CD4-positive, alpha-beta T cell (primary cell): ENCODE results near the gene GSK3A. TPM values are rescaled to one million over a fixed set of nuclear protein-coding genes. Genes with fewer than 3 reads are reported as not detected.
A peak's percentile ranks its signal among the peaks of the same experiment; 100 is the strongest.

Experiments
- ATAC-seq: fragments of 200-7000 bp; cut with Tn5 transposase; one replicate; pipeline ENCODE4 v1.10.0; 2022; ENCODE audit warnings: mild to moderate bottlenecking; ENCODE audit not compliant: poor library complexity
- CTCF ChIA-PET: fragments of 350-600 bp; sonication (Branson Sonifier 250); formaldehyde crosslinking; loops from one replicate; lab custom pipeline; 2021; ENCODE audit warnings: antibody characterized with exemption, inconsistent platforms; lab: Charles Lee
- POLR2A ChIA-PET: fragments of 350-600 bp; sonication (Branson Sonifier 250); formaldehyde crosslinking; loops from one replicate; lab custom pipeline; 2021; ENCODE audit warnings: antibody characterized with exemption, inconsistent platforms; lab: Charles Lee
- DNase-seq, 14 experiments: peaks; one replicate each; pipeline ENCODE4 v3.0.0-alpha.2; 2013 to 2020; ENCODE audit warnings: mixed read lengths in 2 of 14
- H3K27ac ChIP-seq, 2 donors: one replicate each; pipeline versions ENCODE4 v1.5.1 to v1.7.0; 2013; ENCODE audit warnings: low read length in 2 of 2, low read depth in 1 of 2, mild to moderate bottlenecking in 1 of 2
- H3K27me3 ChIP-seq, 2 experiments: 1 replicate in 1 of 2; 2 replicates in 1 of 2; pipeline versions ENCODE4 v1.6.1 to v1.7.0; 2013; ENCODE audit warnings: low read length in 2 of 2, control low read depth in 1 of 2, mild to moderate bottlenecking in 1 of 2, moderate library complexity in 1 of 2; ENCODE audit not compliant: insufficient read depth in 2 of 2, control insufficient read depth in 1 of 2
- H3K36me3 ChIP-seq: one replicate; pipeline ENCODE4 v1.6.1; 2013; ENCODE audit warnings: low read length, control low read depth; ENCODE audit not compliant: insufficient read depth
- H3K4me1 ChIP-seq: one replicate; pipeline ENCODE4 v1.6.1; 2013; ENCODE audit warnings: low read length, control low read depth; ENCODE audit not compliant: insufficient read depth
- H3K4me3 ChIP-seq: one replicate; pipeline ENCODE4 v1.5.1; 2013; ENCODE audit warnings: mild to moderate bottlenecking, low read length, moderate library complexity
- H3K9me3 ChIP-seq, 2 experiments: 1 replicate in 1 of 2; 2 replicates in 1 of 2; pipeline versions ENCODE4 v1.6.1 to v1.7.0; 2013; ENCODE audit warnings: low read length in 2 of 2, mild to moderate bottlenecking in 2 of 2, control low read depth in 1 of 2, moderate library complexity in 1 of 2; ENCODE audit not compliant: control insufficient read depth in 1 of 2, insufficient read depth in 1 of 2
- H3K27ac Mint-ChIP-seq: one replicate; pipeline ENCODE4 v1.8.0; 2020; ENCODE audit warnings: mixed read lengths
- H3K27me3 Mint-ChIP-seq: one replicate; pipeline ENCODE4 v1.8.0; 2021; ENCODE audit warnings: mixed read lengths
- H3K36me3 Mint-ChIP-seq: one replicate; pipeline ENCODE4 v1.8.0; 2021; ENCODE audit warnings: low read depth, mixed read lengths
- H3K4me1 Mint-ChIP-seq: one replicate; pipeline ENCODE4 v1.8.0; 2021; ENCODE audit warnings: low read depth, mixed read lengths
- H3K4me3 Mint-ChIP-seq: one replicate; pipeline ENCODE4 v1.8.0; 2020; ENCODE audit warnings: mild to moderate bottlenecking, mixed read lengths
- H3K9me3 Mint-ChIP-seq: one replicate; pipeline ENCODE4 v1.8.0; 2020; ENCODE audit warnings: mixed read lengths
- intact Hi-C, 2 experiments: fragments of 100-400 bp; cut with DNase I in 1 of 2; cut with micrococcal nuclease in 1 of 2; formaldehyde crosslinking; loops; one replicate each; pipeline versions ENCODE4 v1.15.1 to v1.9.0; 2023 to 2025; cut with DNase I, micrococcal nuclease
- total RNA-seq, 174 experiments: library from RNA in 2 of 174; stranded (reverse) in 2 of 174; gene quantifications; one replicate each; pipeline ENCODE4 v1.2.3 and lab custom pipeline; 2021 to 2026
- TF ChIP-seq, protein P1 (sequence below): fragments of 200-600 bp; IDR thresholded peaks from one replicate; pipeline ENCODE4 v1.8.0; 2022; ENCODE audit warnings: antibody characterized with exemption, mild to moderate bottlenecking

The GSK3A gene
- total RNA-seq, 2 experiments from 2014 or later, result 13.6 to 13.9 TPM

DNA sequence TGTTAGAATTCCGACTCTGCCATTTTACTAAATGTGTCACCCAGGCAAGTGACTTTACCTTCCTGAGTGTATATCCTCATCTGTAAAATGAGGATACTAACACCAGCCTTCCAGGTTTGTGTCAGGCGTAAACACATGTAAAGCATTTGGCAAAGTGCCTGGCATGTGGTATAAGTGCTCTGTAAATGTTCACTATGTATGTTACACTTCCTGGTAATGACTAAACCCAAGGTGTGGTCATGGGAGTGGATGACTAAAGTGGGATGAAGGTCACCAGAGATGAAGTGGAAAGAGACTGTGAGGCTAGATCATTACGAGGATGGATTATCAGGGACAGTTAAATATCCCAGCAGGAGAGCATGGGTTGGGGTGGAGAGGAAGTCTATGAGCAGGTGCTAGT, 50.5 kb downstream of the GSK3A start:
- H3K9me3 ChIP-seq, result no peaks in the 10 kb centered on the region
- Mint-ChIP-seq H3K36me3 (peaks cover 18% of the 10 kb centered on the region), H3K27ac (no peak overlapping the region), H3K4me1 (peaks cover 56% of the 10 kb centered on the region), H3K4me3 (no peak overlapping the region), H3K9me3 (peaks cover 3% of the 10 kb centered on the region), H3K27me3 (no peaks in the 10 kb centered on the region)
- POLR2A ChIA-PET, result interaction anchor here (1.0 kb wide), 1 partner anchor 50 kb away, joined by 3 read pairs; the partner anchor contains the start of gene GSK3A
- CTCF ChIA-PET, result interaction anchor here (1.4 kb wide), 1 partner anchor 8 kb away, joined by 3 read pairs; no protein-coding TSS in a partner anchor
- no peaks in the 10 kb centered on the region for H3K27me3 ChIP-seq
- DNase-seq (peak in 4 of 14 experiments; percentile 48 to 59 (median 56)), ATAC-seq (peak; percentile 56)
- H3K36me3 ChIP-seq, result peaks cover 10% of the 10 kb centered on the region
- H3K27ac ChIP-seq, result no peak overlapping the region
- TF ChIP-seq, protein P1, sequence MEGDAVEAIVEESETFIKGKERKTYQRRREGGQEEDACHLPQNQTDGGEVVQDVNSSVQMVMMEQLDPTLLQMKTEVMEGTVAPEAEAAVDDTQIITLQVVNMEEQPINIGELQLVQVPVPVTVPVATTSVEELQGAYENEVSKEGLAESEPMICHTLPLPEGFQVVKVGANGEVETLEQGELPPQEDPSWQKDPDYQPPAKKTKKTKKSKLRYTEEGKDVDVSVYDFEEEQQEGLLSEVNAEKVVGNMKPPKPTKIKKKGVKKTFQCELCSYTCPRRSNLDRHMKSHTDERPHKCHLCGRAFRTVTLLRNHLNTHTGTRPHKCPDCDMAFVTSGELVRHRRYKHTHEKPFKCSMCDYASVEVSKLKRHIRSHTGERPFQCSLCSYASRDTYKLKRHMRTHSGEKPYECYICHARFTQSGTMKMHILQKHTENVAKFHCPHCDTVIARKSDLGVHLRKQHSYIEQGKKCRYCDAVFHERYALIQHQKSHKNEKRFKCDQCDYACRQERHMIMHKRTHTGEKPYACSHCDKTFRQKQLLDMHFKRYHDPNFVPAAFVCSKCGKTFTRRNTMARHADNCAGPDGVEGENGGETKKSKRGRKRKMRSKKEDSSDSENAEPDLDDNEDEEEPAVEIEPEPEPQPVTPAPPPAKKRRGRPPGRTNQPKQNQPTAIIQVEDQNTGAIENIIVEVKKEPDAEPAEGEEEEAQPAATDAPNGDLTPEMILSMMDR, result no peak
- peaks cover 44% of the 10 kb centered on the region for H3K4me1 ChIP-seq
- intact Hi-C loops, result no loop called here
- no peak overlapping the region for H3K4me3 ChIP-seq

DNA sequence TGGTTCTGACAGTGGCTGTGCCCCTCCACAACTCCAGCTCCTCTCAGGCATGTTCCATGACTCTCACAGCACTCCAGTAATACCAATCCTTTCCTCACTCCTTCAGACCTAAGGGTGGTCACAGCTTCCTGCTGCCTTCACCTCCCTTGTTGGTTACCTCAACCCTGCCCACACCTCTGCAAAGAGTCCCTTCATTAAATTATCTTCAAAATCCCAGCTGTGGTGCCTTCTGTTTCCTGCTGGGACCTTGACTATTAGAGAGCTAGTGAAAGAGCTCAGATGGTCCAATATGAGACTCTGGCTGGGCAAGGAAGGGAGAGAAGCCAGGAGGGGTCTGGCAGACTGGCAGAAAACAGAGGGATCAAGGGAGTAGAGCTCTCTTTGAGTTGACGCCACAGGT, 51.1 kb downstream of the GSK3A start:
- Histone ChIP-seq H3K36me3 (peaks cover 5% of the 10 kb centered on the region), H3K27me3 (no peaks in the 10 kb centered on the region), H3K4me1 (peaks cover 42% of the 10 kb centered on the region), H3K9me3 (no peaks in the 10 kb centered on the region), H3K4me3 (no peak overlapping the region), H3K27ac (no peak overlapping the region)
- TF ChIP-seq, protein P1, result no peak
- Mint-ChIP-seq H3K4me3 (no peak overlapping the region), H3K9me3 (peaks cover 3% of the 10 kb centered on the region), H3K36me3 (peaks cover 13% of the 10 kb centered on the region), H3K4me1 (peaks cover 56% of the 10 kb centered on the region), H3K27me3 (no peaks in the 10 kb centered on the region), H3K27ac (no peak overlapping the region)
- intact Hi-C loops, result no loop called here
- POLR2A ChIA-PET, result interaction anchor here (0.6 kb wide), 2 partner anchors 17 to 51 kb away, joined by 3 read pairs; partner anchors contain the start of gene GSK3A
- no peak for DNase-seq
- no peak for ATAC-seq
- CTCF ChIA-PET, result interaction anchor here (1.4 kb wide), 1 partner anchor 8 kb away, joined by 3 read pairs; no protein-coding TSS in a partner anchor

DNA sequence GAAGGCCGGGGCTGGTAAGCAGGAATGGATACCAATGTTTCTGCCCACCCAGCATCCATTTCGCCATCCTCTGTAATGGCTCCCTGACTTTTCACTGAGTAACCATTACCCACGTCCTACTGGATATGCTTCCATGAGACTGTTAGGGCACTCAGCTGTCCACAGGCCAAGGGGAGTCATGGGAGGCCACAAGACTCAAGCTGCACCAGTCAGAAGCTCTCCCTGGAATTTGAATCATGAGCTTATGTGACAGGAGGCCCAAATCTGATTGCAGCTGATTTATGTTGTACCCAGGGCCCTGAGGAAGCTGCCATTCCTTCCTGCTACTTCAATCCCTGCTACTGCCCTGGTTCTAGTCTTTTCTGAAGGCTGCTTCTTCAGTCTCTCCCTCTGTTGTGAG, 53.3 kb downstream of the GSK3A start:
- H3K4me3 Mint-ChIP-seq, result no peak overlapping the region
- ChIA-PET CTCF (no interaction called here), POLR2A (interaction anchor here (1.0 to 1.2 kb wide), 2 partner anchors 10 to 12 kb away, joined by 4 read pairs; no protein-coding TSS in a partner anchor)
- Histone ChIP-seq H3K27me3 (no peaks in the 10 kb centered on the region), H3K9me3 (no peaks in the 10 kb centered on the region), H3K27ac (no peak overlapping the region), H3K4me3 (no peak overlapping the region), H3K4me1 (peaks cover 52% of the 10 kb centered on the region), H3K36me3 (no peaks in the 10 kb centered on the region)
- H3K27ac Mint-ChIP-seq, result no peak overlapping the region
- H3K9me3 Mint-ChIP-seq, result peaks cover 3% of the 10 kb centered on the region
- TF ChIP-seq, protein P1, result no peak
- intact Hi-C loops, result no loop called here
- peaks cover 10% of the 10 kb centered on the region for H3K36me3 Mint-ChIP-seq
- ATAC-seq (no peak), DNase-seq (no peak)
- peaks cover 65% of the 10 kb centered on the region for H3K4me1 Mint-ChIP-seq
- H3K27me3 Mint-ChIP-seq, result no peaks in the 10 kb centered on the region
